Measurements from ENCODE around the gene PRPF38B. TPM values are rescaled to one million over a fixed set of nuclear protein-coding genes. Genes with fewer than 3 reads are reported as not detected.

The PRPF38B gene
- total and polyA plus RNA-seq, 2 of the 4 experiments (the other 2 are of a cell fraction): 9.0 to 19.3 TPM

GRCh38 chr1:108668777-108669176, 23.3 kb upstream of the PRPF38B start:
- no peak overlapping the region for H3K9ac ChIP-seq (ENCODE audit: low read depth, low read length)

More at GRCh38 chr1:108668777-108669176, 23.3 kb upstream of the PRPF38B start:
- no peak overlapping the region for H3K14ac ChIP-seq (replicated peaks; ENCODE audit: low read depth, low read length)
- H4K8ac ChIP-seq (ENCODE audit: low read depth in 2 of 2, low read length in 2 of 2): no peak overlapping the region
- in situ Hi-C loops (cut with MboI; ENCODE audit: low sequenced_read_pairs) (no loop called here), dilution Hi-C loops (cut with HindIII; ENCODE audit: low sequenced_read_pairs, unreplicated experiment) (no loop called here), intact Hi-C loops (cut with micrococcal nuclease) (no loop called here)
- H3K4me2 ChIP-seq (ENCODE audit: low read depth, low read length): no peak overlapping the region
- H2BK120ac ChIP-seq (ENCODE audit: low read depth, low read length): no peak overlapping the region
- H3K4me1 ChIP-seq (ENCODE audit: control insufficient read depth, insufficient read depth, low read length): no peaks in the 10 kb centered on the region
- H3K27me3 ChIP-seq (ENCODE audit: control insufficient read depth, insufficient read depth, low read length): peaks cover 2% of the 10 kb centered on the region; the same call in 1 of the 2 replicates
- TF ChIP-seq SMC3 (IDR thresholded peaks at IDR 0.05; ENCODE audit: low read depth, low read length) (no peak), POLR2A (IDR thresholded peaks at IDR 0.05; ENCODE audit: low read depth, low read length) (no peak), ELK1 (IDR thresholded peaks at IDR 0.05; ENCODE audit: borderline replicate concordance, low read depth, low read length) (no peak), MAFK (IDR thresholded peaks at IDR 0.05; ENCODE audit: low read depth, low read length) (no peak), CEBPB (IDR thresholded peaks at IDR 0.05; ENCODE audit: low read depth, low read length) (no peak), CTCF (conservative IDR thresholded peaks at IDR 0.05; ENCODE audit: low read depth, low read length) (no peak), RAD21 (IDR thresholded peaks at IDR 0.05; ENCODE audit: low read length) (no peak)
- H2BK5ac ChIP-seq (ENCODE audit: low read depth, low read length, poor library complexity, severe bottlenecking): no peak overlapping the region
- no peak overlapping the region for H4K5ac ChIP-seq (ENCODE audit: low read depth, low read length)
- no peaks in the 10 kb centered on the region for H4K20me1 ChIP-seq (ENCODE audit: insufficient read depth, low read length)
- H3K18ac ChIP-seq (ENCODE audit: low read depth, low read length): no peak overlapping the region
- no peak overlapping the region for H3K56ac ChIP-seq (ENCODE audit: extremely low read depth, insufficient read depth, low read length)
- H2BK20ac ChIP-seq (ENCODE audit: low read depth, low read length): no peak overlapping the region
- no peak overlapping the region for H3K27ac ChIP-seq (ENCODE audit: insufficient read depth, low read length)
- ATAC-seq (ENCODE audit: low read depth) (no peak), DNase-seq (no peak)
- no peaks in the 10 kb centered on the region for H3K9me1 ChIP-seq (ENCODE audit: insufficient read depth, low read length)
- no peak overlapping the region for H4K91ac ChIP-seq (ENCODE audit: insufficient read depth, low read depth, low read length)
- no peak overlapping the region for H2BK15ac ChIP-seq (ENCODE audit: low read depth, low read length)
- no peaks in the 10 kb centered on the region for H3K36me3 ChIP-seq (ENCODE audit: control insufficient read depth, insufficient read depth, low read length)
- ChIA-PET POLR2A (ENCODE audit: unreplicated experiment) (no interaction called here), CTCF (no interaction called here)
- no peak overlapping the region for H2AFZ ChIP-seq (replicated peaks; ENCODE audit: low read length, poor library complexity)
- no peak overlapping the region for H2AK5ac ChIP-seq (ENCODE audit: low read depth, low read length)
- H2AK9ac ChIP-seq (replicated peaks; ENCODE audit: low read depth, low read length, poor library complexity): no peak overlapping the region
- H3K4me3 ChIP-seq (ENCODE audit: insufficient read depth, low read depth, low read length): no peak overlapping the region
- no peaks in the 10 kb centered on the region for H3K79me1 ChIP-seq (ENCODE audit: low read depth in 1 of 2, low read length in 2 of 2)
- H3K4ac ChIP-seq (ENCODE audit: low read depth, low read length): no peak overlapping the region
- no peak overlapping the region for H3K23ac ChIP-seq (ENCODE audit: low read depth, low read length)
- no TSS peak for BruUV-seq (replicated peaks)
- no peaks in the 10 kb centered on the region for H3K9me3 ChIP-seq (ENCODE audit: control insufficient read depth, insufficient read depth, low read length)

All from IMR-90 (cell line).